Measurements from ENCODE around the gene SHB.

DNA sequence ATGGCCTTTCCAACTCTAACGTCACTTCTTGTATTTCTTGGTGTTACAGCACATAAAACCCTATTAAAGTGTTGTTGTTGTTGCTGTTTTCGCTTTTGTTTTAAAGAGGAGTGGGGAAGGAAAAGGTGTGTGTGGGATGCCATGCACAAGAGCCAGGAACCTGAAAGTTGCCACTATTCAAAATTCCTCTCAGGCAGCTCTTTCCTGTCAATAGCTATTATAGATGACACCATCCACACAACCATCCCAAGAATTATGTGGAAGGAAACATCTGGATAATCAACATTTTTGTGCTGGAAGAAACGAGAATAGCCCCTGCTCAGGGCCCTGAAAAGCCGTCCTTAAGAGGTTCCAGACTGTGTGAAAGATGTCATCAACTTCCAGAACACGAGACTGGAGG lies 79.3 kb downstream of the SHB start:
- TF ChIP-seq, protein P1, sequence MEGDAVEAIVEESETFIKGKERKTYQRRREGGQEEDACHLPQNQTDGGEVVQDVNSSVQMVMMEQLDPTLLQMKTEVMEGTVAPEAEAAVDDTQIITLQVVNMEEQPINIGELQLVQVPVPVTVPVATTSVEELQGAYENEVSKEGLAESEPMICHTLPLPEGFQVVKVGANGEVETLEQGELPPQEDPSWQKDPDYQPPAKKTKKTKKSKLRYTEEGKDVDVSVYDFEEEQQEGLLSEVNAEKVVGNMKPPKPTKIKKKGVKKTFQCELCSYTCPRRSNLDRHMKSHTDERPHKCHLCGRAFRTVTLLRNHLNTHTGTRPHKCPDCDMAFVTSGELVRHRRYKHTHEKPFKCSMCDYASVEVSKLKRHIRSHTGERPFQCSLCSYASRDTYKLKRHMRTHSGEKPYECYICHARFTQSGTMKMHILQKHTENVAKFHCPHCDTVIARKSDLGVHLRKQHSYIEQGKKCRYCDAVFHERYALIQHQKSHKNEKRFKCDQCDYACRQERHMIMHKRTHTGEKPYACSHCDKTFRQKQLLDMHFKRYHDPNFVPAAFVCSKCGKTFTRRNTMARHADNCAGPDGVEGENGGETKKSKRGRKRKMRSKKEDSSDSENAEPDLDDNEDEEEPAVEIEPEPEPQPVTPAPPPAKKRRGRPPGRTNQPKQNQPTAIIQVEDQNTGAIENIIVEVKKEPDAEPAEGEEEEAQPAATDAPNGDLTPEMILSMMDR (IDR thresholded peaks at IDR 0.05; ENCODE audit: control extremely low read depth in 1 of 3, insufficient read depth in 1 of 3, low read depth in 1 of 3, low read length in 3 of 3): no peak
- TF ChIP-seq, protein P2, sequence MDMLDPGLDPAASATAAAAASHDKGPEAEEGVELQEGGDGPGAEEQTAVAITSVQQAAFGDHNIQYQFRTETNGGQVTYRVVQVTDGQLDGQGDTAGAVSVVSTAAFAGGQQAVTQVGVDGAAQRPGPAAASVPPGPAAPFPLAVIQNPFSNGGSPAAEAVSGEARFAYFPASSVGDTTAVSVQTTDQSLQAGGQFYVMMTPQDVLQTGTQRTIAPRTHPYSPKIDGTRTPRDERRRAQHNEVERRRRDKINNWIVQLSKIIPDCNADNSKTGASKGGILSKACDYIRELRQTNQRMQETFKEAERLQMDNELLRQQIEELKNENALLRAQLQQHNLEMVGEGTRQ (IDR thresholded peaks at IDR 0.05; ENCODE audit: low read length): no peak
- no peak for TF ChIP-seq TBP (IDR thresholded peaks at IDR 0.05; ENCODE audit: low read depth, low read length)
- no peak for TF ChIP-seq MAFK (IDR thresholded peaks at IDR 0.05; ENCODE audit: low read depth, low read length)
- TF ChIP-seq, protein P3, sequence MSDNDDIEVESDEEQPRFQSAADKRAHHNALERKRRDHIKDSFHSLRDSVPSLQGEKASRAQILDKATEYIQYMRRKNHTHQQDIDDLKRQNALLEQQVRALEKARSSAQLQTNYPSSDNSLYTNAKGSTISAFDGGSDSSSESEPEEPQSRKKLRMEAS (IDR thresholded peaks at IDR 0.05): no peak
